ENCODE results near the gene RC3H2. TPM values are rescaled to one million over a fixed set of nuclear protein-coding genes. Genes with fewer than 3 reads are reported as not detected.

RC3H2 gene
- total and polyA plus RNA-seq, 2 donors (not counting 3 experiments of a cell fraction or from before 2014, with no cell fraction given), result 25.3 to 63.0 TPM

DNA sequence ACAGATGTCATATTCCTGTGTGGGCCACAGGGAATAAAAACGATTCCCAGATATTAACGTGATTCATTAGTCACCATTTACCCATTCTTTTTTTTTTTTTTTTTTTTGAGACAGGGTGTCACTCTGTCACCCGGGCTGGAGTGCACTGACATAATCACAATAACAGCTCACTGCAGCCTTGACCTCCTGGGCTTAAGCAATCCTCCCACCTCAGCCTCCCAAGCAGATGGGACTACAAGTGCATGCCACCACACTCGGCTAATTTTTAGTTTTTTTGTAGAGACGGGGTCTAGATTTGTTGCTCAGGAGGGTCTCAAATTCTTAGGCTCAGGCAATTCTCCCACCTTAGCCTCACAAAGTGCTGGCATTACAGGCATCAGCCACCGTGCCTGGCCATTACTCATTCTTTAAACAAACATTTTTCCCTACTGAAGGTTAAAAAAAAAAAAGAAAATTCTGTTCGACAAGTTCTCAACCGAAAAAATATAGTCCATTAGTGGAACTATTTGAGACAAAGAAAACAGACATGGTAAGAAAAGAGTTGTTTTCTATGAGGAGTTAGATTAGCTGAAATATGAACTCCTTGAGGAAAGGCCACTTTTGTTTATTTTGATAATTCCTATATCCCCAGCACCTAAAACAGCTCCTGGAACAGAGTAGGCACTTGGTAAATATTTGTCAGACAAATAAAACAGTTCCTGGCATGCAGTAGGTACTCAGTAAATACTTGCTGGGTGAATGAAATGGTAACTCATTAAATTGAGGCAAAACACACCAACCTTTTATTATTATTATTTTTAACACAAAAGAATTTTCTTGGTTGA is 44.6 kb downstream of the RC3H2 start:
- H3K4me2 ChIP-seq (ENCODE audit: insufficient read depth, low read length), result no peak overlapping the region
- intact Hi-C loops (cut with micrococcal nuclease) (no loop called here), dilution Hi-C loops (cut with MboI; ENCODE audit: extremely low pct_ligation_motif_present, low sequenced_read_pairs) (no loop called here)
- TF ChIP-seq POLR2AphosphoS5 (IDR thresholded peaks at IDR 0.05; ENCODE audit: insufficient read depth, low read depth, low read length) (no peak), EZH2 (IDR thresholded peaks at IDR 0.05; ENCODE audit: borderline replicate concordance, low read depth, low read length, severe bottlenecking) (no peak), FOS (IDR thresholded peaks at IDR 0.05; ENCODE audit: borderline replicate concordance, insufficient read depth, low read length) (no peak), JUN (IDR thresholded peaks at IDR 0.05; ENCODE audit: borderline replicate concordance, insufficient read depth, insufficient read length, low read depth) (no peak), MYC (IDR thresholded peaks at IDR 0.05; ENCODE audit: low read depth, low read length) (no peak), POLR2A (IDR thresholded peaks at IDR 0.05; ENCODE audit: low read depth, low read length) (no peak), GATA2 (IDR thresholded peaks at IDR 0.05; ENCODE audit: insufficient read depth, insufficient read length, low read depth, low read length) (no peak)
- TF ChIP-seq, protein P1, sequence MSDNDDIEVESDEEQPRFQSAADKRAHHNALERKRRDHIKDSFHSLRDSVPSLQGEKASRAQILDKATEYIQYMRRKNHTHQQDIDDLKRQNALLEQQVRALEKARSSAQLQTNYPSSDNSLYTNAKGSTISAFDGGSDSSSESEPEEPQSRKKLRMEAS (IDR thresholded peaks at IDR 0.05; ENCODE audit: insufficient read depth, insufficient read length), result no peak
- TF ChIP-seq, protein P2, sequence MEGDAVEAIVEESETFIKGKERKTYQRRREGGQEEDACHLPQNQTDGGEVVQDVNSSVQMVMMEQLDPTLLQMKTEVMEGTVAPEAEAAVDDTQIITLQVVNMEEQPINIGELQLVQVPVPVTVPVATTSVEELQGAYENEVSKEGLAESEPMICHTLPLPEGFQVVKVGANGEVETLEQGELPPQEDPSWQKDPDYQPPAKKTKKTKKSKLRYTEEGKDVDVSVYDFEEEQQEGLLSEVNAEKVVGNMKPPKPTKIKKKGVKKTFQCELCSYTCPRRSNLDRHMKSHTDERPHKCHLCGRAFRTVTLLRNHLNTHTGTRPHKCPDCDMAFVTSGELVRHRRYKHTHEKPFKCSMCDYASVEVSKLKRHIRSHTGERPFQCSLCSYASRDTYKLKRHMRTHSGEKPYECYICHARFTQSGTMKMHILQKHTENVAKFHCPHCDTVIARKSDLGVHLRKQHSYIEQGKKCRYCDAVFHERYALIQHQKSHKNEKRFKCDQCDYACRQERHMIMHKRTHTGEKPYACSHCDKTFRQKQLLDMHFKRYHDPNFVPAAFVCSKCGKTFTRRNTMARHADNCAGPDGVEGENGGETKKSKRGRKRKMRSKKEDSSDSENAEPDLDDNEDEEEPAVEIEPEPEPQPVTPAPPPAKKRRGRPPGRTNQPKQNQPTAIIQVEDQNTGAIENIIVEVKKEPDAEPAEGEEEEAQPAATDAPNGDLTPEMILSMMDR (IDR thresholded peaks at IDR 0.05; ENCODE audit: extremely low read depth in 1 of 2, insufficient read depth in 1 of 2, low read depth in 1 of 2, low read length in 2 of 2), result no peak
- no TSS peak for BruUV-seq (replicated peaks)
- H2AFZ ChIP-seq (ENCODE audit: low read depth, low read length), result no peak overlapping the region
- CTCF ChIA-PET, result interaction anchor here (0.9 kb wide), 1 partner anchor 12 kb away, joined by 3 read pairs; no protein-coding TSS in a partner anchor
- H3K9me1 ChIP-seq (replicated peaks; ENCODE audit: control insufficient read depth, extremely low read depth, insufficient read depth, low read length), result no peaks in the 10 kb centered on the region
- POLR2A ChIA-PET, result interaction anchor here (0.7 kb wide), 1 partner anchor 32 kb away, joined by 4 read pairs; the partner anchor contains the start of gene PDCL
- no peak overlapping the region for H3K9ac ChIP-seq (replicated peaks; ENCODE audit: extremely low read depth, insufficient read depth, low read length)
- peaks cover 6% of the 10 kb centered on the region for H3K4me1 ChIP-seq (ENCODE audit: control insufficient read depth, extremely low read depth, insufficient read depth, low read length)
- no peak for FAIRE-seq
- no peak for DNase-seq (ENCODE audit: low read depth, low spot score)
- H3K27ac ChIP-seq (ENCODE audit: insufficient read depth, low read depth, low read length), result no peak overlapping the region
- no peaks in the 10 kb centered on the region for H3K27me3 ChIP-seq (ENCODE audit: control insufficient read depth in 2 of 2, insufficient read depth in 2 of 2, low read length in 2 of 2)
- H3K36me3 ChIP-seq (ENCODE audit: control insufficient read depth in 2 of 2, extremely low read depth in 1 of 2, insufficient read depth in 2 of 2, low read length in 2 of 2), result peaks cover 14 to 25% of the 10 kb centered on the region in 2 experiments
- H3K79me2 ChIP-seq (ENCODE audit: control insufficient read depth, insufficient read depth, low read length), result no peaks in the 10 kb centered on the region
- no peaks in the 10 kb centered on the region for H3K9me3 ChIP-seq (replicated peaks; ENCODE audit: control insufficient read depth, insufficient read depth, low read length)
- H3K4me3 ChIP-seq (replicated peaks in 1 of 3; ENCODE audit: insufficient read depth in 1 of 3, low read depth in 1 of 3, low read length in 3 of 3), result no peak overlapping the region
- no peaks in the 10 kb centered on the region for H4K20me1 ChIP-seq (replicated peaks; ENCODE audit: control insufficient read depth, extremely low read depth, insufficient read depth, low read length)

Measured in endothelial cell of umbilical vein (primary cell).